DND-41 (cell line): Measurements from ENCODE around the gene UGT8.

Experiments
- EZH2 ChIP-seq: IDR thresholded peaks from 3 replicates; pipeline ENCODE4 v1.6.1; 2012; ENCODE audit warnings: borderline replicate concordance, low read depth, mild to moderate bottlenecking, moderate library complexity, low read length, inconsistent platforms; ENCODE audit not compliant: severe bottlenecking
- TF ChIP-seq, protein P1 (sequence below): IDR thresholded peaks from 2 replicates; pipeline ENCODE4 v1.5.1; 2012; ENCODE audit warnings: borderline replicate concordance, low read length, moderate library complexity, mild to moderate bottlenecking; ENCODE audit not compliant: poor library complexity, severe bottlenecking; ENCODE audit errors: extremely low read depth

GRCh38 chr4:114593526-114593925, 5.1 kb upstream of the UGT8 start:
- TF ChIP-seq, protein P1, sequence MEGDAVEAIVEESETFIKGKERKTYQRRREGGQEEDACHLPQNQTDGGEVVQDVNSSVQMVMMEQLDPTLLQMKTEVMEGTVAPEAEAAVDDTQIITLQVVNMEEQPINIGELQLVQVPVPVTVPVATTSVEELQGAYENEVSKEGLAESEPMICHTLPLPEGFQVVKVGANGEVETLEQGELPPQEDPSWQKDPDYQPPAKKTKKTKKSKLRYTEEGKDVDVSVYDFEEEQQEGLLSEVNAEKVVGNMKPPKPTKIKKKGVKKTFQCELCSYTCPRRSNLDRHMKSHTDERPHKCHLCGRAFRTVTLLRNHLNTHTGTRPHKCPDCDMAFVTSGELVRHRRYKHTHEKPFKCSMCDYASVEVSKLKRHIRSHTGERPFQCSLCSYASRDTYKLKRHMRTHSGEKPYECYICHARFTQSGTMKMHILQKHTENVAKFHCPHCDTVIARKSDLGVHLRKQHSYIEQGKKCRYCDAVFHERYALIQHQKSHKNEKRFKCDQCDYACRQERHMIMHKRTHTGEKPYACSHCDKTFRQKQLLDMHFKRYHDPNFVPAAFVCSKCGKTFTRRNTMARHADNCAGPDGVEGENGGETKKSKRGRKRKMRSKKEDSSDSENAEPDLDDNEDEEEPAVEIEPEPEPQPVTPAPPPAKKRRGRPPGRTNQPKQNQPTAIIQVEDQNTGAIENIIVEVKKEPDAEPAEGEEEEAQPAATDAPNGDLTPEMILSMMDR, result no peak
- TF ChIP-seq EZH2, result no peak
